ENCODE data around the gene PRR5L. TPM values are rescaled to one million over a fixed set of nuclear protein-coding genes. Genes with fewer than 3 reads are reported as not detected.

PRR5L gene
- total and polyA plus RNA-seq, 9 of the 15 experiments (the other 6 are each of a cell fraction or from before 2014, with no cell fraction given), result 0.11 to 0.60 (median 0.36) TPM; not detected in 2

DNA sequence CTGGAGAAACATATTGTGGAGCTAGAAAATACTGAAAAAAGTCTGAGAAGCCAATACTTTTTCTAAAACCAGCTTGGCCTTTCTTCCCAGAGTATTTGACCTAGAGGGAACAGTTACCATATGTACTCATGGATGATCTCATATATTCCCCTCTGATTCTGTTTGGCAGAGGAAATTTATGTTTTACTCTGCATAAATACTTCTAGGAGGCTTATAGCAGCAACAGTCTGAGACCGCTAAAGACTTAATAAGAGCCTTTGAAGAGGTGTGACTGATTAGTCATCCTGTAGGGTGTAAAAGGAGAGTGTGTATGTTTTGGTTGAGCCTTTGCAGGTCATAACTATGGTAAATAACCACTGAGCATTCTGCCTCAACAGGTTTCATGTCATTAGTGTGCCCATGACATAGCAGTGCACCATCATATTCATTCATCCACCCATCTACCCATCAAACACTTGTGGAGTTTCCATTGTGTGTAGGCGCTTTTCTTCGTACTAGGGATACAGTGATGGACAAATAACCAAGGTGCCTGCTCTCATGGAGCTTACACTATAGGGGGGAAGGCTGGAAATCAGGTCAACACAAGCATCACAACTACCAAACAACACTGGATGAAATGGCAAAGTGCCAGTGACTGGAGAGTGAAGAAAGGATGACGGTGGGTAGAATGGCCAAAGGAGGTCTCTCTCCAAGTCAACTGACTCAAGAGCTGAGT lies 169.5 kb downstream of the PRR5L start:
- 0% methylated on average over 4 of the region's 4 CpGs for WGBS (ENCODE audit: insufficient coverage, low coverage, missing lambda C conversion rate)
- in situ Hi-C loops (cut with MboI), result no loop called here
- Histone ChIP-seq H3K4me3 (no peak overlapping the region), H3K9me1 (ENCODE audit: control insufficient read depth, insufficient read depth, low read length) (no peaks in the 10 kb centered on the region), H3K27ac (ENCODE audit: extremely low read depth, low read depth, low read length) (no peak overlapping the region), H3K9ac (ENCODE audit: insufficient read depth in 1 of 2, low read depth in 2 of 2, low read length in 2 of 2) (no peak overlapping the region), H3K9me3 (replicated peaks; ENCODE audit: control insufficient read depth, insufficient read depth, low read depth, low read length) (no peaks in the 10 kb centered on the region), H3K36me3 (ENCODE audit: control insufficient read depth, insufficient read depth, low read length) (no peaks in the 10 kb centered on the region), H3K27me3 (ENCODE audit: control insufficient read depth in 2 of 2, insufficient read depth in 2 of 2, low read length in 2 of 2) (peaks cover 9 to 23% of the 10 kb centered on the region in 2 experiments; a peak in 4 of 5 replicates), H3K4me1 (replicated peaks in 1 of 2; ENCODE audit: control insufficient read depth in 2 of 2, insufficient read depth in 2 of 2, low read length in 2 of 2) (no peaks in the 10 kb centered on the region), H2AFZ (ENCODE audit: low read depth, low read length) (no peak overlapping the region), H4K20me1 (replicated peaks; ENCODE audit: control insufficient read depth, insufficient read depth, low read length) (no peaks in the 10 kb centered on the region), H3K79me2 (ENCODE audit: control insufficient read depth, insufficient read depth, low read length) (no peaks in the 10 kb centered on the region), H3K4me2 (ENCODE audit: insufficient read depth, low read length) (no peak overlapping the region)
- ChIA-PET POLR2A (interaction anchor here (0.6 kb wide), 1 partner anchor 563 kb away, joined by 3 read pairs; no protein-coding TSS in a partner anchor), CTCF (ENCODE audit: low intra/inter-chr PET ratio) (no interaction called here)
- DNase-seq (ENCODE audit: extremely low read depth in 1 of 4, low spot score in 3 of 4) (no peak), FAIRE-seq (no peak), ATAC-seq (no peak)
- no TSS peak for BruUV-seq (replicated peaks)
- TF ChIP-seq, protein P1, sequence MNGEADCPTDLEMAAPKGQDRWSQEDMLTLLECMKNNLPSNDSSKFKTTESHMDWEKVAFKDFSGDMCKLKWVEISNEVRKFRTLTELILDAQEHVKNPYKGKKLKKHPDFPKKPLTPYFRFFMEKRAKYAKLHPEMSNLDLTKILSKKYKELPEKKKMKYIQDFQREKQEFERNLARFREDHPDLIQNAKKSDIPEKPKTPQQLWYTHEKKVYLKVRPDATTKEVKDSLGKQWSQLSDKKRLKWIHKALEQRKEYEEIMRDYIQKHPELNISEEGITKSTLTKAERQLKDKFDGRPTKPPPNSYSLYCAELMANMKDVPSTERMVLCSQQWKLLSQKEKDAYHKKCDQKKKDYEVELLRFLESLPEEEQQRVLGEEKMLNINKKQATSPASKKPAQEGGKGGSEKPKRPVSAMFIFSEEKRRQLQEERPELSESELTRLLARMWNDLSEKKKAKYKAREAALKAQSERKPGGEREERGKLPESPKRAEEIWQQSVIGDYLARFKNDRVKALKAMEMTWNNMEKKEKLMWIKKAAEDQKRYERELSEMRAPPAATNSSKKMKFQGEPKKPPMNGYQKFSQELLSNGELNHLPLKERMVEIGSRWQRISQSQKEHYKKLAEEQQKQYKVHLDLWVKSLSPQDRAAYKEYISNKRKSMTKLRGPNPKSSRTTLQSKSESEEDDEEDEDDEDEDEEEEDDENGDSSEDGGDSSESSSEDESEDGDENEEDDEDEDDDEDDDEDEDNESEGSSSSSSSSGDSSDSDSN (IDR thresholded peaks at IDR 0.05; ENCODE audit: borderline replicate concordance in 1 of 2, low read depth in 2 of 2, low read length in 2 of 2), result no peak
- TF ChIP-seq ZNF184 (CRISPR knock-in tag; IDR thresholded peaks at IDR 0.05), result no peak
- TF ChIP-seq ARHGAP35 (IDR thresholded peaks at IDR 0.05; ENCODE audit: partially characterized antibody), result no peak
- no peak for TF ChIP-seq BMI1 (IDR thresholded peaks at IDR 0.05; ENCODE audit: low read length)
- TF ChIP-seq, protein P2, sequence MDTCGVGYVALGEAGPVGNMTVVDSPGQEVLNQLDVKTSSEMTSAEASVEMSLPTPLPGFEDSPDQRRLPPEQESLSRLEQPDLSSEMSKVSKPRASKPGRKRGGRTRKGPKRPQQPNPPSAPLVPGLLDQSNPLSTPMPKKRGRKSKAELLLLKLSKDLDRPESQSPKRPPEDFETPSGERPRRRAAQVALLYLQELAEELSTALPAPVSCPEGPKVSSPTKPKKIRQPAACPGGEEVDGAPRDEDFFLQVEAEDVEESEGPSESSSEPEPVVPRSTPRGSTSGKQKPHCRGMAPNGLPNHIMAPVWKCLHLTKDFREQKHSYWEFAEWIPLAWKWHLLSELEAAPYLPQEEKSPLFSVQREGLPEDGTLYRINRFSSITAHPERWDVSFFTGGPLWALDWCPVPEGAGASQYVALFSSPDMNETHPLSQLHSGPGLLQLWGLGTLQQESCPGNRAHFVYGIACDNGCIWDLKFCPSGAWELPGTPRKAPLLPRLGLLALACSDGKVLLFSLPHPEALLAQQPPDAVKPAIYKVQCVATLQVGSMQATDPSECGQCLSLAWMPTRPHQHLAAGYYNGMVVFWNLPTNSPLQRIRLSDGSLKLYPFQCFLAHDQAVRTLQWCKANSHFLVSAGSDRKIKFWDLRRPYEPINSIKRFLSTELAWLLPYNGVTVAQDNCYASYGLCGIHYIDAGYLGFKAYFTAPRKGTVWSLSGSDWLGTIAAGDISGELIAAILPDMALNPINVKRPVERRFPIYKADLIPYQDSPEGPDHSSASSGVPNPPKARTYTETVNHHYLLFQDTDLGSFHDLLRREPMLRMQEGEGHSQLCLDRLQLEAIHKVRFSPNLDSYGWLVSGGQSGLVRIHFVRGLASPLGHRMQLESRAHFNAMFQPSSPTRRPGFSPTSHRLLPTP (IDR thresholded peaks at IDR 0.05; ENCODE audit: borderline replicate concordance, extremely low read depth, insufficient read length), result no peak
- no peak for TF ChIP-seq BRD4 (IDR thresholded peaks at IDR 0.05)
- no peak for TF ChIP-seq NFIX (CRISPR knock-in tag; IDR thresholded peaks at IDR 0.05; ENCODE audit: low read depth)
- TF ChIP-seq, protein P3, sequence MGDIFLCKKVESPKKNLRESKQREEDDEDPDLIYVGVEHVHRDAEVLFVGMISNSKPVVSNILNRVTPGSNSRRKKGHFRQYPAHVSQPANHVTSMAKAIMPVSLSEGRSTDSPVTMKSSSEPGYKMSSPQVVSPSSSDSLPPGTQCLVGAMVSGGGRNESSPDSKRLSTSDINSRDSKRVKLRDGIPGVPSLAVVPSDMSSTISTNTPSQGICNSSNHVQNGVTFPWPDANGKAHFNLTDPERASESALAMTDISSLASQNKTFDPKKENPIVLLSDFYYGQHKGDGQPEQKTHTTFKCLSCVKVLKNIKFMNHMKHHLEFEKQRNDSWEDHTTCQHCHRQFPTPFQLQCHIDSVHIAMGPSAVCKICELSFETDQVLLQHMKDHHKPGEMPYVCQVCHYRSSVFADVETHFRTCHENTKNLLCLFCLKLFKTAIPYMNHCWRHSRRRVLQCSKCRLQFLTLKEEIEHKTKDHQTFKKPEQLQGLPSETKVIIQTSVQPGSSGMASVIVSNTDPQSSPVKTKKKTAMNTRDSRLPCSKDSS (IDR thresholded peaks at IDR 0.05; ENCODE audit: low read depth, partially characterized antibody), result no peak
- intact Hi-C loops (cut with micrococcal nuclease), result no loop called here

Measured in K562 (cell line).